GM21447 (cell line): ENCODE results near the gene KDM8.
"Not testable (repeated sequence)": the region's sequence is repeated elsewhere in the genome, so short reads cannot be mapped to it uniquely, and the experiment has no call there.

Experiments
- ATAC-seq: cut with Tn5 transposase; IDR thresholded peaks from one replicate; pipeline ENCODE4 v1.9.1; 2021; ENCODE audit not compliant: unreplicated experiment

The KDM8 gene

GRCh38 chr16:27241658-27242057 lies 38.3 kb downstream of the KDM8 start:
- no peak for ATAC-seq

- ATAC-seq, result no peak
Measured at GRCh38 chr16:27242398-27242797, 39.1 kb downstream of the KDM8 start.

- ATAC-seq, result peak; percentile 47
Measured at GRCh38 chr16:27242868-27243590, 39.7 kb downstream of the KDM8 start.

GRCh38 chr16:27243725-27244362 lies 40.5 kb downstream of the KDM8 start:
- ATAC-seq, result no peak

- no peak for ATAC-seq
Measured at GRCh38 chr16:27244363-27244755, 41.0 kb downstream of the KDM8 start.

- no peak for ATAC-seq
Measured at GRCh38 chr16:27245276-27246172, 42.2 kb downstream of the KDM8 start.

GRCh38 chr16:27246439-27246838 lies 43.1 kb downstream of the KDM8 start:
- ATAC-seq, result no peak

- ATAC-seq, result not testable (repeated sequence)
Measured at GRCh38 chr16:27247076-27247475, 43.8 kb downstream of the KDM8 start.

GRCh38 chr16:27248036-27248435 lies 44.7 kb downstream of the KDM8 start:
- ATAC-seq, result no peak

- not testable (repeated sequence) for ATAC-seq
Measured at GRCh38 chr16:27248886-27249285, 45.6 kb downstream of the KDM8 start.

GRCh38 chr16:27251541-27252205 lies 48.3 kb downstream of the KDM8 start:
- no peak for ATAC-seq

GRCh38 chr16:27252206-27252585 lies 48.9 kb downstream of the KDM8 start:
- no peak for ATAC-seq

GRCh38 chr16:27253526-27253930 lies 50.2 kb downstream of the KDM8 start:
- ATAC-seq, result no peak

GRCh38 chr16:27254262-27254811 lies 51.0 kb downstream of the KDM8 start:
- ATAC-seq, result peak; percentile 79

- no peak for ATAC-seq
Measured at GRCh38 chr16:27256861-27257260, 53.5 kb downstream of the KDM8 start.

- no peak for ATAC-seq
Measured at GRCh38 chr16:27257271-27257670, 53.9 kb downstream of the KDM8 start.

- no peak for ATAC-seq
Measured at GRCh38 chr16:27258241-27258734, 55.0 kb downstream of the KDM8 start.

- ATAC-seq, result no peak
Measured at GRCh38 chr16:27259710-27260109, 56.4 kb downstream of the KDM8 start.

- ATAC-seq, result not testable (repeated sequence)
Measured at GRCh38 chr16:27262904-27263423, 59.6 kb downstream of the KDM8 start.

- no peak for ATAC-seq
Measured at GRCh38 chr16:27264151-27264550, 60.8 kb downstream of the KDM8 start.
